Measurements from ENCODE around the gene CORO7.

CORO7 gene

DNA sequence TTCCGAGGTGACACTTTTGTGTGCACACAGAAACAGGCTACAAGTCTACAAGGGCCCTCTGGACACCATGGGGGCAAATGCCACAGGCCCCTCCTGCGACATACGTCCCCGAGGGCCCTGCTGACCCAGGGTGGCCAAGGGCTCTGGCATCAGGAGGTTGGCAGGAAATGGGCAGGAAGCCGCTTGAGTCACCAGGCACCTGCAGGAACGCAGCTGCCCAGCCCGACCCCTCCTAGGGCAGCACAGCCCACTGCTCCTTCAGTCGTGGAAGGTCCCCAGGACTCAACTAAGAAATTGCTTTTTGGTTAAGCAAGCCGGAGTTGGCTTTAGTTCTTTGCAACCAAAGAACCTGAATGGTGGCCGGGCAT, 8.1 kb downstream of the CORO7 start:
- DNase-seq (ENCODE audit: low read depth) = no peak
- TF ChIP-seq, protein P1, sequence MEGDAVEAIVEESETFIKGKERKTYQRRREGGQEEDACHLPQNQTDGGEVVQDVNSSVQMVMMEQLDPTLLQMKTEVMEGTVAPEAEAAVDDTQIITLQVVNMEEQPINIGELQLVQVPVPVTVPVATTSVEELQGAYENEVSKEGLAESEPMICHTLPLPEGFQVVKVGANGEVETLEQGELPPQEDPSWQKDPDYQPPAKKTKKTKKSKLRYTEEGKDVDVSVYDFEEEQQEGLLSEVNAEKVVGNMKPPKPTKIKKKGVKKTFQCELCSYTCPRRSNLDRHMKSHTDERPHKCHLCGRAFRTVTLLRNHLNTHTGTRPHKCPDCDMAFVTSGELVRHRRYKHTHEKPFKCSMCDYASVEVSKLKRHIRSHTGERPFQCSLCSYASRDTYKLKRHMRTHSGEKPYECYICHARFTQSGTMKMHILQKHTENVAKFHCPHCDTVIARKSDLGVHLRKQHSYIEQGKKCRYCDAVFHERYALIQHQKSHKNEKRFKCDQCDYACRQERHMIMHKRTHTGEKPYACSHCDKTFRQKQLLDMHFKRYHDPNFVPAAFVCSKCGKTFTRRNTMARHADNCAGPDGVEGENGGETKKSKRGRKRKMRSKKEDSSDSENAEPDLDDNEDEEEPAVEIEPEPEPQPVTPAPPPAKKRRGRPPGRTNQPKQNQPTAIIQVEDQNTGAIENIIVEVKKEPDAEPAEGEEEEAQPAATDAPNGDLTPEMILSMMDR (IDR thresholded peaks at IDR 0.05; ENCODE audit: low read length, missing control alignments) = no peak
- H3K4me3 ChIP-seq (replicated peaks; ENCODE audit: low read depth, low read length) = no peak overlapping the region

DNA sequence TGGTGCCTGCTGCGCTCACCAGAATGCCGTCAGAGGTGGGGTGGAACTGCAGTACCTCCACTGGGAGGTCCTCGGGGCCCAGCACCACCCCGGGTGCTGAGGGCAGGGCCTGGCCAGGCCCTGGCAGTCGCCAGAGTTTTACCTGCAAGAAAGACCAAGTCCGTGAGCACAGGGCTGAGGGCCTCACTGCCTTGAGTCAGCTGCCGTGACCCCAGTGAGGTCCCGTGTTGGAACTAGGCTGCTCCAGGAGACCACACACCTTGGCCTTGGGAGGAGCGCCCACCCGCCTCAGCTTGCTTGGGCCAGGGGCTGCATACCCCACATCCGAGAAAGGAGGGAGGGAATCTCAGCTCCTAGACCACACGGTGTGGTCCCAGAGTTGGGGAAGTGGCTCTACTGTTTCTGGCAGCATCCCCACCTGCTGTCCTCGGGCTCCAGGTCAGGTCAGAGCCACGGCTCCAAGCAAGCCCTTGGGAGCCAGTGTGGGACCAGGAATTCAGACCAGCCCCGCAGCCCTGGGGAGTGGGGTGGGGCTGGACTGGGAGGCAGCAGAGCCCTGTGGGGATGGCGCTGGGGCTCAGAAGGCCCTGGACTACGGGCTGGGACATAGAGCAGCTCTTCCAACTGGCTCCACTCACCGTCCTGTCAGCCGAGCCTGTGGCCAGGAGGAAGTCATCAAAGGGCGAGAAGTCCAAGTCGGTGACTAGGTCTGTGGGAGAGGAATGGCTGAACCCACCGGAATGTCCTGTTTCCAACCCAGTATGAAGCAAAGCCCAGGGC, 8.7 kb downstream of the CORO7 start:
- TF ChIP-seq, protein P1 (IDR thresholded peaks at IDR 0.05; ENCODE audit: low read length, missing control alignments) = no peak
- no peak overlapping the region for H3K4me3 ChIP-seq (replicated peaks; ENCODE audit: low read depth, low read length)

DNA sequence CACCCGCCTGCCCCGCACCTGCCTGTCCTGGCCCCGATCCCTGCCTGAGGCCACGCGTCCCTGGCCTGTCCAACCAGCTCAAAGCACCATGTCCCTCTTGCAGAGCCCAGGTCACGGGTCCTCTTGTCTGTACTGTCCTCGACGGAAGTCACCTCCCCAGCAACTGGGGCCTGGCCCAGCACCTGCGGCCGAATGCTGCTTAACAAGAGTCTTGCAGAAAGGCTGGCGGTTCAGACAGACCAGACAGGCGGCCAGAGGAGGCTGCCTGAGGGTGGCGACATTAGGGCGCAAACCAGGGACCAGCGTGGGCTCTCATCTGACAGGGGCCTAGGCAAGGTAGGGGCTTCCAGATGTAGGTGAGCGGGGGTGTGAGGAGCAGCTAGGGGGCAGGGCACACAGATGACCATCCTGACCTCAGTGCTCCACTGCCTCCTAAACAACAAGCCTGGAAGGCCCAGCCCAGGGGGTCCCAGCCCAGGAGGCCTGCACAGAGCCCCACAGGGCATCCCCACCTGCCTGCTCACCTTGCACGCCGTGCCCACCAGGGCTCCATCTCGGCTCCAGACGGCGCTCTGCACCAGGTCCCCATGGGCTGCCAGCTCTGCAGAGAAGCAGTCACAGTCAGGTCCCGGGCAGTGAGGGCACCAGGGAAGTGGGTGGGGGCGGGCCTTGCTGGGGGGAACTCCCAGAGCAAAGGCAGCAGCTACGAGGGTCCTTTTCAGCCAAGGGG, 11.3 kb downstream of the CORO7 start:
- DNase-seq (ENCODE audit: low read depth) = no peak
- H3K4me3 ChIP-seq (replicated peaks; ENCODE audit: low read depth, low read length) = no peak overlapping the region
- TF ChIP-seq, protein P1 (IDR thresholded peaks at IDR 0.05; ENCODE audit: low read length, missing control alignments) = no peak

More for the DNA sequence above, 8.7 kb downstream of the CORO7 start:
- peak; percentile 57 for DNase-seq (ENCODE audit: low read depth)

DNA sequence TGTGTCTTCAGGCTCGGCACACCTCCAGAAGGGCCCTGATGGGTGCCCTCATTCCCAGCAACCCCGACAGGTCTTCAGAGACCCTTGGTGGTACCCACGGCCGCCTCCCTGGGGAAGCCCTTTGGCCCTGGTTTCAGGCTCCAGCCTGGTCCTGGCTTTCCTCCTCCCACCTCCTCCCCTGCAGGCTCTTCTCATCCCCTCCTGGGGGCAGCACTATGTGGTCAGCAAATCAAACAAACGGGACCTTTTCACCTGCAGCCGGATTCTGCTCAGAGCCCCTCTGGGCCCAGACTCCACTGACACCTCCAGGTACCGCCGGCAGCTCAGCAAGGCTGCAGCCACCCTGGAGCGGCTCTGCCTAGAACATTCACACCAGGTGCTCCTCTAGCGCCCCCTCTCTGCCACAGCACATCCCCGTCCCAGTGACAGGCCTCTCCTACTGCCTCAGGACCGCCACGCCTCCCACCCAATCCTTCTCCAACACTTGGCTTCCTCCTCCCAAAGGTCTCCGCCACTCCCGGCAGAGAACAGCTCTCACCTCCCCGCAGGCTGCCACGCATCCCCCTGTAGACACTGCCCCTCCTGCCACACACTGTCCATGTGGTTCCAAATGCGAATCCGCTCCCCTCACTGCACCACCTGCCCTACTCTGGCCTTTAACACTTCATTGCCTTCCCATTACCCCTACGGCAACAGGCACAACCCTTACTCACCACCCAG, 12.0 kb downstream of the CORO7 start:
- no peak overlapping the region for H3K4me3 ChIP-seq (replicated peaks; ENCODE audit: low read depth, low read length)
- TF ChIP-seq, protein P1 (IDR thresholded peaks at IDR 0.05; ENCODE audit: low read length, missing control alignments) = peak; percentile 74
- peak; percentile 56 for DNase-seq (ENCODE audit: low read depth)

DNA sequence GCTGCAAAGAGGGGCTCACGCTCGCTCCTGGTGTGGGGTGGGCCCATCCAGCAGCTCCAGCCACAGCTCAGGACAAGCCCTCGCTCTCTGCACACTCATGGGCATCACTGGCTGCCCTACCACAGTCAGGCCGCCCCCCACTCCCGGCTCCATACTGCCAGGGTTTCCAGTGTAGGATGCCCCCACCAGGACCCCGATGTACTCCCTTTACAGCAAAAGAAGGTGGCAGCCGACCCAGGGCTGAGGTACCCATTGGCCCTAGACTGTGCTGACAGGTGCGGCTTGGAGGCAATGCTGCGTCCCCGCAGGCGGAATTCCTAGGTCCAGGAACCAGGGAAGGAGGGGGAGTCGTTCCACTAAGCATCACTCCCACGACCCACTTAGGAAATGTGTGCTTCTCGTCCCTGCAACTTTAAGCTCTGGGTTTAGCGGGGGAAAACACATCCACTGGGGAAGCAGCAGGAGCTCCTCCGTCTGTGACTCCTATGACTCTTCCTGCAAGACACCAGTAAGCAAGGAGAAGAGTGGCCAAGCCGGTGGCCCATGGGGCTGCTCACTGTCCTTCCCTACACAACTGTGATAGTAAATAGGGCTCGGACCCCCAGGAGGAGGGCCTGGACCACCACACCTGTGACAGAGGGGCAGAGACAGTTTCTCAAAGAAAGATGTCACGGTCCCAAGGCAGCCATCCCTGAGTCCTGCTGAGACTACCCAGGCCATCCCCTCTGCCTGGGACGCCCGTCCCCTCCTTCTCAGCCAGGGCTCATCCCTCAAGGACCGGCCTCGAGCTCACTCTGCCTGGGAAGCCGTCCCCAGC, 13.1 kb downstream of the CORO7 start:
- DNase-seq (ENCODE audit: low read depth) = no peak
- no peak overlapping the region for H3K4me3 ChIP-seq (replicated peaks; ENCODE audit: low read depth, low read length)
- TF ChIP-seq, protein P1 (IDR thresholded peaks at IDR 0.05; ENCODE audit: low read length, missing control alignments) = no peak

DNA sequence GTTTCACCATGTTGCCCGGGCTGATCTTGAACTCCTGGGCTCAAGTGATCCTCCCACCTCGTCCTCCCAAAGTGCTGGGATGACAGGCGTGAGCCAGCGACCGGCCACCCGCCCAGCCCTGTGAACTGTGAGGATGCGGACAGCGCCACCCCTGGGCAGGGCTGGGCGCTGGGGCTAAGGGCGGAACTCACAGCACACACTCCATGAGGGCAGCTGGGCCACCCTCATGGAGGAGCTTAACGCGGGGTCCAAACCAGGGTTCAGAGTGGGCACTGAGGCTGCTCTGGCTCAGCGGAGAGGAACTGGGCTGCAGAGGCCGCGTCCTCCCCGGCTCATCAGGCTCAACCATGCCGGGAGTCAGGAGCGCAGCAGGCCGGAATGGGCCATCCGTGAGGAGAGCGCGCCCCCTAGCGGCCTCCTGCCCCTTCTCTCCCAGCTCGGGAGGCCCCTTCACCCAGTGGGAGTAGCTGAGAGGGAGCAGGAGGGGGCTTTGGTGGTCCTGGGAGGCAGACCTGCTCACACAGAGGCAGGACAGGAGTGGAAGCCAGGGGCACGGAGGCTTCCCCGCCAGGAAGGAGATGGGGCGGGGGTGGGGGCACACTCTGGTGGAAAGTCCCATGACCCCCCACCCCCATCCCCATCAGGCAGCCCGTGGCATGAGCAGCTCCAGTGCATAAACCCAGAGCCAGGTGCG, 13.8 kb downstream of the CORO7 start:
- TF ChIP-seq, protein P1 (IDR thresholded peaks at IDR 0.05; ENCODE audit: low read length, missing control alignments) = peak; percentile 70
- peak; percentile 79 for DNase-seq (ENCODE audit: low read depth)
- no peak overlapping the region for H3K4me3 ChIP-seq (replicated peaks; ENCODE audit: low read depth, low read length)
